T-cell (primary cell): ENCODE results near the gene KY. TPM values are rescaled to one million over a fixed set of nuclear protein-coding genes. Genes with fewer than 3 reads are reported as not detected.

ENCODE experiments used
- ATAC-seq, 4 experiments: fragments of 200-7000 bp in 3 of 4; fragments of 150-1000 bp in 1 of 4; cut with Tn5 transposase; replicated peaks in 1 of 4; 1 replicate in 3 of 4; 2 replicates in 1 of 4; pipeline ENCODE4 v1.10.0; 2021; ENCODE audit warnings: moderate library complexity in 3 of 4, mild to moderate bottlenecking in 2 of 4, moderate number of reproducible peaks in 1 of 4
- CTCF ChIA-PET, 2 donors: fragments of 300-600 bp; sonication (Branson Sonifier 250); formaldehyde crosslinking; loops; one replicate each; lab custom pipeline; 2022; ENCODE audit warnings: antibody characterized with exemption in 2 of 2; lab: Charles Lee
- POLR2A ChIA-PET, 2 donors: fragments of 300-600 bp; sonication (Branson Sonifier 250); formaldehyde crosslinking; loops; one replicate each; lab custom pipeline; 2022; ENCODE audit warnings: antibody characterized with exemption in 2 of 2; lab: Charles Lee
- DNase-seq, 35 experiments: peaks; one replicate each; pipeline versions ENCODE4 v3.0.0 to v3.0.0-alpha.2; 2013 to 2023
- H3K27ac ChIP-seq: one replicate; pipeline ENCODE4 v1.5.1; 2013; ENCODE audit warnings: low read length
- H3K27me3 ChIP-seq, 2 experiments: replicated peaks in 1 of 2; 1 replicate in 1 of 2; 2 replicates in 1 of 2; pipeline versions ENCODE4 v1.6.1 to v1.7.0; 2013; ENCODE audit warnings: low read length in 1 of 2, mixed read lengths in 1 of 2; ENCODE audit not compliant: control insufficient read depth in 2 of 2, insufficient read depth in 2 of 2; ENCODE audit errors: extremely low read depth in 1 of 2
- H3K36me3 ChIP-seq, 2 donors: 1 replicate in 1 of 2; 2 replicates in 1 of 2; pipeline versions ENCODE4 v1.6.1 to v1.7.0; 2013; ENCODE audit warnings: low read length in 1 of 2; ENCODE audit not compliant: control insufficient read depth in 2 of 2, insufficient read depth in 1 of 2; ENCODE audit errors: extremely low read depth in 1 of 2
- H3K4me1 ChIP-seq, 2 experiments: 1 replicate in 1 of 2; 2 replicates in 1 of 2; pipeline versions ENCODE4 v1.6.1 to v1.7.0; 2013; ENCODE audit warnings: low read length in 2 of 2, mixed read lengths in 1 of 2; ENCODE audit not compliant: insufficient read depth in 2 of 2, control insufficient read depth in 1 of 2; ENCODE audit errors: extremely low read depth in 1 of 2
- H3K4me3 ChIP-seq, 2 donors: 1 replicate in 1 of 2; 2 replicates in 1 of 2; pipeline versions ENCODE4 v1.5.1 to v1.7.0; 2013; ENCODE audit warnings: mild to moderate bottlenecking in 2 of 2, low read length in 1 of 2, moderate library complexity in 1 of 2; ENCODE audit not compliant: control insufficient read depth in 1 of 2; ENCODE audit errors: extremely low read depth in 1 of 2
- H3K9me3 ChIP-seq: 2 replicates; pipeline ENCODE4 v1.7.0; 2013
- H3K27ac Mint-ChIP-seq, 2 donors: one replicate each; pipeline ENCODE4 v1.8.0; 2020 to 2021; ENCODE audit warnings: mild to moderate bottlenecking in 2 of 2, mixed read lengths in 2 of 2
- H3K27me3 Mint-ChIP-seq, 2 donors: one replicate each; pipeline ENCODE4 v1.8.0; 2021 to 2022; ENCODE audit warnings: mixed read lengths in 2 of 2
- H3K36me3 Mint-ChIP-seq: one replicate; pipeline ENCODE4 v1.8.0; 2021; ENCODE audit warnings: mixed read lengths
- H3K4me1 Mint-ChIP-seq, 3 donors: one replicate each; pipeline ENCODE4 v1.8.0; 2020 to 2022; ENCODE audit warnings: mixed read lengths in 3 of 3, mild to moderate bottlenecking in 1 of 3
- H3K4me3 Mint-ChIP-seq, 3 donors: one replicate each; pipeline ENCODE4 v1.8.0; 2020 to 2022; ENCODE audit warnings: mild to moderate bottlenecking in 3 of 3, mixed read lengths in 3 of 3, moderate library complexity in 3 of 3
- H3K9me3 Mint-ChIP-seq, 3 donors: one replicate each; pipeline ENCODE4 v1.8.0; 2020 to 2022; ENCODE audit warnings: mixed read lengths in 3 of 3
- WGBS: methylation state at CpG from one replicate; pipeline ENCODE4 v1.1.5; 2013; ENCODE audit warnings: missing lambda C conversion rate; ENCODE audit not compliant: insufficient coverage; 5-methylcytosine and 5-hydroxymethylcytosine counted together
- total RNA-seq, 35 experiments: library from RNA in 6 of 35; stranded (reverse) in 6 of 35; fragments of 120-200 nt in 1 of 35; gene quantifications; one replicate each; pipeline versions ENCODE4 v1.2.1 to v1.2.4 and lab custom pipeline; 2013 to 2026

Gene KY
- total RNA-seq, 5 donors from 2014 or later (not counting 1 experiment from before 2014, with no cell fraction given): not detected

- ChIA-PET POLR2A (no interaction called here), CTCF (no interaction called here)
- H3K4me3 Mint-ChIP-seq: no peak overlapping the region
- WGBS: 49% methylated on average over 6 of the region's 6 CpGs
- H3K36me3 Mint-ChIP-seq: no peaks in the 10 kb centered on the region
- H3K4me1 ChIP-seq: peaks cover 0 to 6% of the 10 kb centered on the region in 2 experiments
- H3K27ac ChIP-seq: no peak overlapping the region
- ATAC-seq (no peak), DNase-seq (no peak)
- no peak overlapping the region for H3K4me3 ChIP-seq
- H3K27me3 Mint-ChIP-seq: peaks cover 12 to 16% of the 10 kb centered on the region in 2 donors
- H3K9me3 ChIP-seq: no peaks in the 10 kb centered on the region
- H3K36me3 ChIP-seq: no peaks in the 10 kb centered on the region
- no peaks in the 10 kb centered on the region for H3K9me3 Mint-ChIP-seq
- no peak overlapping the region for H3K27ac Mint-ChIP-seq
- peaks cover 6% of the 10 kb centered on the region in 3 donors for H3K4me1 Mint-ChIP-seq
- H3K27me3 ChIP-seq: peaks cover 0 to 43% of the 10 kb centered on the region in 2 experiments
Observed at GRCh38 chr3:134605556-134605955, 45.3 kb downstream of the KY start.

- CTCF ChIA-PET: no interaction called here
- ATAC-seq: no peak
- H3K4me1 Mint-ChIP-seq: peaks cover 8 to 10% (median 9%) of the 10 kb centered on the region in 3 donors
Observed at GRCh38 chr3:134603956-134604355, 46.9 kb downstream of the KY start.

GRCh38 chr3:134603480-134603879 lies 47.3 kb downstream of the KY start:
- Mint-ChIP-seq H3K4me1 (peaks cover 8 to 10% (median 9%) of the 10 kb centered on the region in 3 donors), H3K9me3 (no peaks in the 10 kb centered on the region), H3K27ac (no peak overlapping the region), H3K36me3 (no peaks in the 10 kb centered on the region), H3K27me3 (peaks cover 10 to 16% of the 10 kb centered on the region in 2 donors), H3K4me3 (no peak overlapping the region)
- ChIA-PET POLR2A (no interaction called here), CTCF (no interaction called here)
- Histone ChIP-seq H3K9me3 (no peaks in the 10 kb centered on the region), H3K27ac (no peak overlapping the region), H3K27me3 (peaks cover 0 to 32% of the 10 kb centered on the region in 2 experiments), H3K4me3 (no peak overlapping the region), H3K4me1 (peaks cover 0 to 6% of the 10 kb centered on the region in 2 experiments), H3K36me3 (no peaks in the 10 kb centered on the region)
- WGBS: 47% methylated on average over 2 of the region's 4 CpGs
- no peak for DNase-seq
- ATAC-seq: no peak

More at GRCh38 chr3:134603956-134604355, 46.9 kb downstream of the KY start:
- Histone ChIP-seq H3K27ac (no peak overlapping the region), H3K27me3 (peaks cover 0 to 35% of the 10 kb centered on the region in 2 experiments), H3K4me1 (peaks cover 0 to 6% of the 10 kb centered on the region in 2 experiments), H3K4me3 (no peak overlapping the region), H3K9me3 (no peaks in the 10 kb centered on the region), H3K36me3 (no peaks in the 10 kb centered on the region)
- no peak for DNase-seq
- no peaks in the 10 kb centered on the region for H3K36me3 Mint-ChIP-seq
- WGBS: 88% methylated on average over 9 of the region's 13 CpGs
- no peak overlapping the region for H3K27ac Mint-ChIP-seq
- peaks cover 14% of the 10 kb centered on the region in 2 donors for H3K27me3 Mint-ChIP-seq
- POLR2A ChIA-PET: no interaction called here
- H3K9me3 Mint-ChIP-seq: no peaks in the 10 kb centered on the region
- no peak overlapping the region for H3K4me3 Mint-ChIP-seq

GRCh38 chr3:134602440-134602814 lies 48.4 kb downstream of the KY start:
- Mint-ChIP-seq H3K36me3 (no peaks in the 10 kb centered on the region), H3K27me3 (peaks cover 8 to 19% of the 10 kb centered on the region in 2 donors), H3K27ac (no peak overlapping the region), H3K4me3 (no peak overlapping the region), H3K9me3 (no peaks in the 10 kb centered on the region), H3K4me1 (peaks cover 8 to 10% (median 9%) of the 10 kb centered on the region in 3 donors)
- Histone ChIP-seq H3K27ac (no peak overlapping the region), H3K9me3 (no peaks in the 10 kb centered on the region), H3K36me3 (no peaks in the 10 kb centered on the region), H3K4me1 (peaks cover 0 to 6% of the 10 kb centered on the region in 2 experiments), H3K4me3 (no peak overlapping the region), H3K27me3 (peaks cover 0 to 23% of the 10 kb centered on the region in 2 experiments)
- ATAC-seq: no peak
- DNase-seq: no peak
- ChIA-PET CTCF (no interaction called here), POLR2A (no interaction called here)
- 93% methylated on average over 5 of the region's 6 CpGs for WGBS

GRCh38 chr3:134601539-134602439 lies 49.0 kb downstream of the KY start:
- H3K36me3 ChIP-seq: no peaks in the 10 kb centered on the region
- no peak overlapping the region for H3K4me3 ChIP-seq
- no peak overlapping the region for H3K27ac ChIP-seq
- POLR2A ChIA-PET: no interaction called here
- peaks cover 8 to 10% (median 9%) of the 10 kb centered on the region in 3 donors for H3K4me1 Mint-ChIP-seq
- H3K9me3 ChIP-seq: no peaks in the 10 kb centered on the region
- H3K27me3 Mint-ChIP-seq: peaks cover 8 to 18% of the 10 kb centered on the region in 2 donors
- H3K4me3 Mint-ChIP-seq: no peak overlapping the region
- no peaks in the 10 kb centered on the region for H3K36me3 Mint-ChIP-seq
- H3K27me3 ChIP-seq: peaks cover 0 to 22% of the 10 kb centered on the region in 2 experiments
- no peak for ATAC-seq
- H3K4me1 ChIP-seq: peaks cover 0 to 6% of the 10 kb centered on the region in 2 experiments
- no peaks in the 10 kb centered on the region for H3K9me3 Mint-ChIP-seq
- WGBS: 72% methylated on average over 15 of the region's 19 CpGs
- DNase-seq: no peak
- CTCF ChIA-PET: interaction anchor here in 1 of 2 donors (2.0 kb wide), 1 partner anchor 1441 kb away, joined by 8 read pairs; no protein-coding TSS in a partner anchor
- no peak overlapping the region for H3K27ac Mint-ChIP-seq

- Mint-ChIP-seq H3K27me3 (peaks cover 5 to 12% of the 10 kb centered on the region in 2 donors), H3K27ac (no peak overlapping the region), H3K4me3 (peak overlapping the region; percentile 7 to 55 (median 45)), H3K36me3 (no peaks in the 10 kb centered on the region), H3K9me3 (no peaks in the 10 kb centered on the region), H3K4me1 (peaks cover 8 to 10% (median 9%) of the 10 kb centered on the region in 3 donors)
- no peak overlapping the region for H3K27ac ChIP-seq
- ATAC-seq (peak; percentile 60 to 72 (median 64)), DNase-seq (peak in 33 of 35 experiments; percentile 10 to 60 (median 39))
- ChIA-PET POLR2A (no interaction called here), CTCF (interaction anchor here (0.6 to 2.0 kb wide), 5 partner anchors 10 to 1735 kb away, joined by 3 to 8 read pairs (median 4); no protein-coding TSS in a partner anchor)
- no peaks in the 10 kb centered on the region for H3K9me3 ChIP-seq
- H3K4me1 ChIP-seq: peaks cover 0 to 6% of the 10 kb centered on the region in 2 experiments
- H3K27me3 ChIP-seq: peaks cover 0 to 14% of the 10 kb centered on the region in 2 experiments
- H3K4me3 ChIP-seq: no peak overlapping the region
- no peaks in the 10 kb centered on the region for H3K36me3 ChIP-seq
- 11% methylated on average over 28 of the region's 31 CpGs for WGBS
Observed at GRCh38 chr3:134600685-134601463, 49.9 kb downstream of the KY start.
